PC-3 (cell line): ENCODE measurements around the gene CDH13. TPM values are rescaled to one million over a fixed set of nuclear protein-coding genes. Genes with fewer than 3 reads are reported as not detected.

Experiments used
- ATAC-seq: fragments of 200-7000 bp; cut with Tn5 transposase; 2 replicates; pipeline ENCODE4 v1.9.1; 2020; ENCODE audit warnings: mild to moderate bottlenecking, moderate library complexity
- BruUV-seq: library from RNA; stranded (reverse); fragments of 400-500 nt; replicated peaks from 2 replicates; lab custom pipeline; 2021; lab: Mats Ljungman, UMichigan
- CTCF ChIA-PET: fragments of 300-600 bp; sonication (Branson Sonifier 250); formaldehyde crosslinking; loops from one replicate; lab custom pipeline; 2022; ENCODE audit warnings: antibody characterized with exemption; lab: Charles Lee
- POLR2A ChIA-PET: fragments of 300-600 bp; sonication (Branson Sonifier 250); formaldehyde crosslinking; loops from one replicate; lab custom pipeline; 2022; ENCODE audit warnings: antibody characterized with exemption; ENCODE audit not compliant: unreplicated experiment; lab: Charles Lee
- DNase-seq: peaks from one replicate; pipeline ENCODE4 v3.0.0-alpha.2; 2015
- H2AFZ ChIP-seq: fragments of 300-600 bp; sonication (generic); 2 replicates; pipeline ENCODE4 v1.6.0; 2016; ENCODE audit warnings: antibody characterized with exemption, low read length
- H3F3A ChIP-seq: fragments of 300-600 bp; sonication (generic); one replicate; pipeline ENCODE4 v1.6.0; 2017; ENCODE audit warnings: antibody characterized with exemption, low read length, control low read depth, mild to moderate bottlenecking; ENCODE audit not compliant: unreplicated experiment
- H3K27ac ChIP-seq: fragments of 300-600 bp; sonication (generic); 2 replicates; pipeline ENCODE4 v1.5.1; 2016; ENCODE audit warnings: mild to moderate bottlenecking, low read length
- H3K27me3 ChIP-seq: fragments of 300-600 bp; sonication (generic); 2 replicates; pipeline ENCODE4 v1.6.1; 2016; ENCODE audit warnings: low read length, mixed read lengths
- H3K36me3 ChIP-seq: fragments of 300-600 bp; sonication (generic); 2 replicates; pipeline ENCODE4 v1.6.1; 2016; ENCODE audit warnings: low read depth, mixed run types, low read length, mixed read lengths
- H3K4me1 ChIP-seq: fragments of 300-600 bp; sonication (generic); 2 replicates; pipeline ENCODE4 v1.5.1; 2016; ENCODE audit warnings: low read length; ENCODE audit not compliant: insufficient read depth
- H3K4me2 ChIP-seq: fragments of 300-600 bp; sonication (generic); 2 replicates; pipeline ENCODE4 v1.6.0; 2016; ENCODE audit warnings: low read length
- H3K4me3 ChIP-seq: fragments of 300-600 bp; sonication (generic); 2 replicates; pipeline ENCODE4 v1.5.1; 2016; ENCODE audit warnings: mild to moderate bottlenecking, low read length, mixed read lengths
- H3K79me2 ChIP-seq: fragments of 300-600 bp; sonication (generic); 2 replicates; pipeline ENCODE4 v1.6.1; 2017; ENCODE audit warnings: low read length, mixed read lengths
- H3K9ac ChIP-seq: fragments of 300-600 bp; sonication (generic); 2 replicates; pipeline ENCODE4 v1.6.0; 2016; ENCODE audit warnings: mild to moderate bottlenecking, low read length
- H3K9me2 ChIP-seq: fragments of 300-600 bp; sonication (generic); replicated peaks from 2 replicates; pipeline ENCODE4 v1.6.1; 2016; ENCODE audit warnings: mixed run types, low read length, mixed read lengths
- H3K9me3 ChIP-seq: fragments of 300-600 bp; sonication (generic); 2 replicates; pipeline ENCODE4 v1.6.1; 2016; ENCODE audit warnings: low read length, mixed read lengths
- H4K20me1 ChIP-seq: fragments of 300-600 bp; sonication (generic); 2 replicates; pipeline ENCODE4 v1.6.1; 2016; ENCODE audit warnings: low read length, mixed read lengths
- CTCF ChIP-seq: fragments of 300-600 bp; sonication (generic); conservative IDR thresholded peaks from 2 replicates; pipeline ENCODE4 v1.5.1; 2017; ENCODE audit warnings: antibody characterized with exemption, low read depth, mild to moderate bottlenecking, low read length
- EZH2 ChIP-seq: fragments of 300-600 bp; sonication (generic); IDR thresholded peaks from one replicate; pipeline ENCODE4 v1.6.1; 2017; ENCODE audit warnings: antibody characterized with exemption, mild to moderate bottlenecking, low read length; ENCODE audit not compliant: unreplicated experiment
- EZH2phosphoT487 ChIP-seq: fragments of 300-600 bp; sonication (generic); IDR thresholded peaks from 2 replicates; pipeline ENCODE4 v1.6.1; 2018; ENCODE audit warnings: mild to moderate bottlenecking, antibody characterized with exemption, low read length, borderline replicate concordance
- intact Hi-C: fragments of 100-400 bp; cut with micrococcal nuclease; formaldehyde crosslinking; loops from 2 replicates; pipeline ENCODE4 v1.9.0; 2023
- total RNA-seq: library from RNA; depleted of rRNA; stranded (reverse); fragments of >200 nt; gene quantifications from 2 replicates; pipeline ENCODE4 v1.2.3, GENCODE V29; 2014

The CDH13 gene
- total RNA-seq, 1 experiment from 2014 or later: 0.36 TPM

GRCh38 chr16:82634955-82635610, 8.3 kb downstream of the CDH13 start:
- H3K36me3 ChIP-seq: no peaks in the 10 kb centered on the region
- H3K79me2 ChIP-seq: no peaks in the 10 kb centered on the region
- intact Hi-C loops: loop anchor here (5.0 kb wide), 1 partner anchor 33 kb away; no protein-coding TSS in a partner anchor
- H3K4me3 ChIP-seq: no peak overlapping the region
- H3K27me3 ChIP-seq: no peaks in the 10 kb centered on the region
- no peaks in the 10 kb centered on the region for H3F3A ChIP-seq
- peaks cover 46% of the 10 kb centered on the region for H3K4me1 ChIP-seq
- no peak overlapping the region for H3K9ac ChIP-seq
- no peak overlapping the region for H3K4me2 ChIP-seq
- ATAC-seq (no peak), DNase-seq (no peak)
- no peaks in the 10 kb centered on the region for H3K9me3 ChIP-seq
- no peak for TF ChIP-seq EZH2
- TF ChIP-seq CTCF: no peak
- no peak for TF ChIP-seq EZH2phosphoT487
- BruUV-seq: no TSS peak
- no peaks in the 10 kb centered on the region for H3K9me2 ChIP-seq
- no peak overlapping the region for H3K27ac ChIP-seq
- POLR2A ChIA-PET: no interaction called here
- no peaks in the 10 kb centered on the region for H4K20me1 ChIP-seq
- H2AFZ ChIP-seq: no peak overlapping the region
- CTCF ChIA-PET: no interaction called here

GRCh38 chr16:82636485-82636884, 9.7 kb downstream of the CDH13 start:
- H3K9me2 ChIP-seq: no peaks in the 10 kb centered on the region
- H3K79me2 ChIP-seq: no peaks in the 10 kb centered on the region
- H2AFZ ChIP-seq: no peak overlapping the region
- ATAC-seq (no peak), DNase-seq (no peak)
- H3F3A ChIP-seq: no peaks in the 10 kb centered on the region
- H3K4me1 ChIP-seq: peaks cover 34% of the 10 kb centered on the region
- H3K27ac ChIP-seq: no peak overlapping the region
- H3K9me3 ChIP-seq: no peaks in the 10 kb centered on the region
- H4K20me1 ChIP-seq: no peaks in the 10 kb centered on the region
- H3K4me3 ChIP-seq: no peak overlapping the region
- no peak overlapping the region for H3K9ac ChIP-seq
- H3K27me3 ChIP-seq: no peaks in the 10 kb centered on the region
- no peak overlapping the region for H3K4me2 ChIP-seq
- intact Hi-C loops: loop anchor here (5.0 kb wide), 1 partner anchor 34 kb away; no protein-coding TSS in a partner anchor
- CTCF ChIA-PET: no interaction called here
- no TSS peak for BruUV-seq
- H3K36me3 ChIP-seq: no peaks in the 10 kb centered on the region
- TF ChIP-seq EZH2 (no peak), EZH2phosphoT487 (no peak), CTCF (no peak)
- POLR2A ChIA-PET: no interaction called here

- Histone ChIP-seq H3F3A (no peaks in the 10 kb centered on the region), H3K4me3 (no peak overlapping the region)
- no peak for DNase-seq
These were observed 10.2 kb downstream of the CDH13 start for GRCh38 chr16:82636958-82637357.

More at GRCh38 chr16:82636958-82637357, 10.2 kb downstream of the CDH13 start:
- Histone ChIP-seq H3K4me2 (no peak overlapping the region), H3K4me1 (peaks cover 30% of the 10 kb centered on the region), H2AFZ (no peak overlapping the region), H3K36me3 (no peaks in the 10 kb centered on the region), H4K20me1 (no peaks in the 10 kb centered on the region), H3K9me2 (no peaks in the 10 kb centered on the region), H3K27ac (no peak overlapping the region), H3K9ac (no peak overlapping the region), H3K79me2 (no peaks in the 10 kb centered on the region), H3K9me3 (no peaks in the 10 kb centered on the region), H3K27me3 (no peaks in the 10 kb centered on the region)
- intact Hi-C loops: loop anchor here (5.0 kb wide), 1 partner anchor 35 kb away; no protein-coding TSS in a partner anchor
- POLR2A ChIA-PET: no interaction called here
- ATAC-seq: no peak
- TF ChIP-seq EZH2 (no peak), CTCF (no peak), EZH2phosphoT487 (no peak)
- CTCF ChIA-PET: no interaction called here
- no TSS peak for BruUV-seq
